ENCODE results near the gene DPP7. TPM values are rescaled to one million over a fixed set of nuclear protein-coding genes. Genes with fewer than 3 reads are reported as not detected.
A peak's percentile ranks its signal among the peaks of the same experiment; 100 is the strongest.

The DPP7 gene
- total and polyA plus RNA-seq, 9 of the 15 experiments (the other 6 are each of a cell fraction or from before 2014, with no cell fraction given) = 0.99 to 365 (median 132) TPM

DNA sequence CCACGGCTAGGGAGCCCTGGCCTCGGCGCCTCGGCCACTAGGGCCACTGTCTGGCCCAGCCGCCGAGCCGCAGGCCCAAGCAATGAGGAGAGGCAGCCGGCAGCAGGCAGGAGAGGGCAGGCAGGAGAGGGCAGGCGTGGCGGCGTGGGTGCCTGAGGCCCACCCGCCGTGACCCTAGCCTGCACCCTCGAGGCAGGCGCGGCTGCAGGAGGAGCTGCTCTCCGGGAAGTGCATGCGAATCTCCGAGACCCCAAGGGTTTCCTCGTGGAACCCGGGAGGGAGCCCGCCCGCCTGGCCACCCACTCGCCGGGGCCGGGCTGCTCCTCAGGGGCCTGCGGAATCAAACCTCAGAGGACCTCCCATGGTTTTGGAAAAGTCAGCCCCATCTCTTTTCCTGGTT, 33.7 kb upstream of the DPP7 start:
- Histone ChIP-seq H3K36me3 (ENCODE audit: control insufficient read depth, insufficient read depth, low read length) (no peaks in the 10 kb centered on the region), H3K4me1 (replicated peaks in 1 of 2; ENCODE audit: control insufficient read depth in 2 of 2, insufficient read depth in 2 of 2, low read length in 2 of 2) (peaks cover 8 to 52% of the 10 kb centered on the region in 2 experiments; a peak in 3 of 5 replicates), H3K9me1 (ENCODE audit: control insufficient read depth, insufficient read depth, low read length) (no peaks in the 10 kb centered on the region), H4K20me1 (replicated peaks; ENCODE audit: control insufficient read depth, insufficient read depth, low read length) (0 out of 2 replicates have a peak, but pooled peaks cover 5% of the 10 kb centered on the region), H3K9ac (ENCODE audit: insufficient read depth in 1 of 2, low read depth in 2 of 2, low read length in 2 of 2) (peak overlapping the region in 1 of 2 experiments; percentile 35; a peak in 1 of 4 replicates), H3K27me3 (ENCODE audit: control insufficient read depth in 2 of 2, insufficient read depth in 2 of 2, low read length in 2 of 2) (peaks cover 0 to 7% of the 10 kb centered on the region in 2 experiments; a peak in 2 of 5 replicates), H3K79me2 (ENCODE audit: control insufficient read depth, insufficient read depth, low read length) (no peaks in the 10 kb centered on the region), H3K9me3 (replicated peaks; ENCODE audit: control insufficient read depth, insufficient read depth, low read depth, low read length) (no peaks in the 10 kb centered on the region), H3K27ac (ENCODE audit: extremely low read depth, low read depth, low read length) (no peak overlapping the region), H3K4me3 (no peak overlapping the region), H2AFZ (ENCODE audit: low read depth, low read length) (no peak overlapping the region), H3K4me2 (ENCODE audit: insufficient read depth, low read length) (no peak overlapping the region)
- intact Hi-C loops (cut with micrococcal nuclease) = no loop called here
- ChIA-PET POLR2A (interaction anchor here (0.6 to 3.4 kb wide), 3 partner anchors 9 to 28 kb away, joined by 4 to 22 read pairs (median 4); partner anchors contain the start of gene GRIN1), CTCF (ENCODE audit: low intra/inter-chr PET ratio) (no interaction called here)
- FAIRE-seq = no peak
- in situ Hi-C loops (cut with MboI) = no loop called here
- TF ChIP-seq, protein P1, sequence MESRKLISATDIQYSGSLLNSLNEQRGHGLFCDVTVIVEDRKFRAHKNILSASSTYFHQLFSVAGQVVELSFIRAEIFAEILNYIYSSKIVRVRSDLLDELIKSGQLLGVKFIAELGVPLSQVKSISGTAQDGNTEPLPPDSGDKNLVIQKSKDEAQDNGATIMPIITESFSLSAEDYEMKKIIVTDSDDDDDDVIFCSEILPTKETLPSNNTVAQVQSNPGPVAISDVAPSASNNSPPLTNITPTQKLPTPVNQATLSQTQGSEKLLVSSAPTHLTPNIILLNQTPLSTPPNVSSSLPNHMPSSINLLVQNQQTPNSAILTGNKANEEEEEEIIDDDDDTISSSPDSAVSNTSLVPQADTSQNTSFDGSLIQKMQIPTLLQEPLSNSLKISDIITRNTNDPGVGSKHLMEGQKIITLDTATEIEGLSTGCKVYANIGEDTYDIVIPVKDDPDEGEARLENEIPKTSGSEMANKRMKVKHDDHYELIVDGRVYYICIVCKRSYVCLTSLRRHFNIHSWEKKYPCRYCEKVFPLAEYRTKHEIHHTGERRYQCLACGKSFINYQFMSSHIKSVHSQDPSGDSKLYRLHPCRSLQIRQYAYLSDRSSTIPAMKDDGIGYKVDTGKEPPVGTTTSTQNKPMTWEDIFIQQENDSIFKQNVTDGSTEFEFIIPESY (CRISPR knock-in tag; IDR thresholded peaks at IDR 0.05) = 0 out of 2 replicates have a peak, but pooled peaks have one; percentile 23
- TF ChIP-seq YY1 (IDR thresholded peaks at IDR 0.05; ENCODE audit: borderline replicate concordance in 1 of 3, control insufficient read depth in 1 of 3, extremely low read depth in 1 of 3, insufficient read depth in 3 of 3, insufficient read length in 1 of 3, insufficient replicate concordance in 2 of 3, low read depth in 1 of 3, low read length in 2 of 3) = no peak
- no TSS peak for BruUV-seq (replicated peaks)
- no peak for ATAC-seq
- no peak for DNase-seq (ENCODE audit: extremely low read depth in 1 of 4, low spot score in 3 of 4)
- 73% methylated on average over 15 of the region's 27 CpGs for WGBS (ENCODE audit: insufficient coverage, low coverage, missing lambda C conversion rate)

Data from K562 (cell line).